Ovary (tissue), 9 donors: Measurements from ENCODE around the gene NT5DC3. TPM values are rescaled to one million over a fixed set of nuclear protein-coding genes. Genes with fewer than 3 reads are reported as not detected.

Experiments
- DNase-seq, 5 donors: peaks; one replicate each; pipeline ENCODE4 v3.0.0-alpha.2; 2019 to 2020
- H3K27ac ChIP-seq, 2 donors: fragments of 200-600 bp; one replicate each; pipeline versions ENCODE4 v1.5.1 to v1.8.0; 2019 to 2022
- H3K27me3 ChIP-seq: fragments of 200-600 bp; one replicate; pipeline ENCODE4 v1.8.0; 2022
- H3K36me3 ChIP-seq: fragments of 200-600 bp; sonication (generic); one replicate; pipeline ENCODE4 v1.5.1; 2019
- H3K4me1 ChIP-seq: one replicate; pipeline ENCODE4 v1.8.1; 2013; ENCODE audit warnings: mild to moderate bottlenecking, moderate library complexity; ENCODE audit not compliant: insufficient read depth
- H3K4me3 ChIP-seq: fragments of 200-600 bp; sonication (generic); one replicate; pipeline ENCODE4 v1.5.1; 2017
- H3K9me3 ChIP-seq, 2 donors: fragments of 200-600 bp in 1 of 2; sonication (generic) in 1 of 2; one replicate each; pipeline versions ENCODE4 v1.5.1 to v1.8.1; 2013 to 2019; ENCODE audit warnings: mild to moderate bottlenecking in 1 of 2, moderate library complexity in 1 of 2
- EP300 ChIP-seq: sonication (generic); formaldehyde crosslinking; IDR thresholded peaks from one replicate; pipeline ENCODE4 v1.6.1; 2017; ENCODE audit warnings: antibody characterized with exemption
- POLR2A ChIP-seq: fragments of 450-650 bp; IDR thresholded peaks from one replicate; pipeline ENCODE4 v1.6.1; 2017; ENCODE audit warnings: antibody characterized with exemption, mild to moderate bottlenecking, moderate library complexity
- WGBS, 3 donors: extraction: QIAGEN DNeasy Blood & Tissue Kit in 1 of 3; methylation state at CpG; one replicate each; pipeline versions ENCODE4 v1.1.5 to v1.1.7; 2013 to 2017; 5-methylcytosine and 5-hydroxymethylcytosine counted together
- intact Hi-C, 4 donors: fragments of 100-400 bp; cut with DNase I; formaldehyde crosslinking; loops; one replicate each; pipeline versions ENCODE4 v1.11.0 to v1.15.1; 2022 to 2023
- polyA plus RNA-seq, 2 donors: library from polyadenylated mRNA; stranded (reverse); fragments of 200-250 nt in 1 of 2; fragments of 350-450 nt in 1 of 2; fragmentation: Illumina TruSeq in 1 of 2; extraction: RNeasy Lipid Tissue Mini Kit (QIAGEN cat#74804) in 1 of 2; gene quantifications; one replicate each; pipeline ENCODE4 v1.2.3, GENCODE V29; 2013 to 2014
- total RNA-seq, 7 donors: library from RNA; depleted of rRNA in 2 of 7; stranded (reverse); fragments of >200 nt in 2 of 7; fragmentation: NEBNext Ultra II Directional in 3 of 7; extraction: Animal tissue kit (Norgen Biotek cat#: 25700) in 3 of 7; gene quantifications; one replicate each; pipeline versions ENCODE4 v1.1.0 to v1.2.4, GENCODE V29; 2016 to 2023
- TF ChIP-seq, protein P1 (sequence below), 3 donors: fragments of 450-650 bp in 2 of 3; fragments of 200-600 bp in 1 of 3; IDR thresholded peaks; one replicate each; pipeline versions ENCODE4 v1.5.1 to v1.8.0; 2016 to 2022; ENCODE audit warnings: antibody characterized with exemption in 3 of 3, mild to moderate bottlenecking in 1 of 3
- donor health status: DM: no; HTN: no; CAD: no; lungs with moderate emphysema.
- donor health status: DM: no; HTN: no; CAD: no.
- donor health status: Bipolar disorder and iron deficiency.
- donor health status: DM: yes; HTN: yes; CAD: no.
- donor health status: DM: no; HTN: no; CAD: no.
- donor health status: DM: yes; HTN: yes; CAD: no.

The NT5DC3 gene
- total and polyA plus RNA-seq, 9 donors, result 1.8 to 9.3 (median 7.1) TPM

DNA sequence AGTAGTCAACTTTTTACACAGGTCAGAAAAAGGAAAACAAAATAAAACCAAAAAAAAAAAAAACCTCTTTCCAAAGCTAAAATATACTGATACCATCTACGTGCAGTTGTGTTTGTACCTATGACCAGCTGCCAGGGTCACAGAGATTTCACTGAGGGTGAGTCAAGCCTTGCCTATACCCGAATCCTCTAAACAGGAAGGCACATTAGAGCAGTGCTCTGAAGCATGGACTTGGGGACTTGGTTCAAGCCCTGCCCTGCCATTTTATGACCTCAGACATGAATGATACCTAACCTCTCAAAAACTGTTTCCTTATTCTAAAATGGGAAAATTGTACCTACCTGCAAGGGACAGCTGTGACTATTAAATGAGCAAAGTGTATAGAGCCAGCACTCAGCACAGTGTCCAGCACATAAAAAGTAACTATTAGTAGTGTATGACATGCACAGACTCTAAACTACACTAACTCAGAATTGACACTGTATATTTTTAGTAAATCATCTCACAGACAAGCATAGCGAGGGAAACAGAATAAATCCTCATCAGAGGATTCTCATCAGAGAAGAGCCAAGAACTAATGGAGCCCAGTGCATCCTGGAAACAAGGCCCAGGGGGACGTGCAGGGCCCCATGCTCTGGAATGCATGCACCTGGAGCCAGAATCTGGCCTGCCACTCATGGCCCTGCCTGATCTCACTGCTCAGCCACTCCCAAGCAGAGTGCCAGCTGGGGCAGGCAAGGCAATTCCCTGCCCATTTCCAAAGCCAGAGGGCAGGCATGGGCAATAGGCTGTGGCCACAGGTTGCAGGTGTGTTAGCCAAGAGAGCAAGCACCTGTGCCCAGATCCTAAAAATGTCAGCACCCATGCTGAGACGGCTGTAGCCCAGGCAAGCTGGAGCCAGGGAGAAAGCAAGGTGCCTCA, 57.0 kb downstream of the NT5DC3 start:
- Histone ChIP-seq H3K9me3 (no peaks in the 10 kb centered on the region), H3K27me3 (no peaks in the 10 kb centered on the region), H3K36me3 (no peaks in the 10 kb centered on the region), H3K4me3 (no peak overlapping the region), H3K27ac (no peak overlapping the region), H3K4me1 (no peaks in the 10 kb centered on the region)
- 80 to 87% (median 82%) methylated on average over 5 of the region's 5 CpGs for WGBS, 3 donors
- TF ChIP-seq, protein P1, sequence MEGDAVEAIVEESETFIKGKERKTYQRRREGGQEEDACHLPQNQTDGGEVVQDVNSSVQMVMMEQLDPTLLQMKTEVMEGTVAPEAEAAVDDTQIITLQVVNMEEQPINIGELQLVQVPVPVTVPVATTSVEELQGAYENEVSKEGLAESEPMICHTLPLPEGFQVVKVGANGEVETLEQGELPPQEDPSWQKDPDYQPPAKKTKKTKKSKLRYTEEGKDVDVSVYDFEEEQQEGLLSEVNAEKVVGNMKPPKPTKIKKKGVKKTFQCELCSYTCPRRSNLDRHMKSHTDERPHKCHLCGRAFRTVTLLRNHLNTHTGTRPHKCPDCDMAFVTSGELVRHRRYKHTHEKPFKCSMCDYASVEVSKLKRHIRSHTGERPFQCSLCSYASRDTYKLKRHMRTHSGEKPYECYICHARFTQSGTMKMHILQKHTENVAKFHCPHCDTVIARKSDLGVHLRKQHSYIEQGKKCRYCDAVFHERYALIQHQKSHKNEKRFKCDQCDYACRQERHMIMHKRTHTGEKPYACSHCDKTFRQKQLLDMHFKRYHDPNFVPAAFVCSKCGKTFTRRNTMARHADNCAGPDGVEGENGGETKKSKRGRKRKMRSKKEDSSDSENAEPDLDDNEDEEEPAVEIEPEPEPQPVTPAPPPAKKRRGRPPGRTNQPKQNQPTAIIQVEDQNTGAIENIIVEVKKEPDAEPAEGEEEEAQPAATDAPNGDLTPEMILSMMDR (IDR thresholded peaks at IDR 0.05), result no peak
- DNase-seq, result no peak
- intact Hi-C loops, result no loop called here

- Histone ChIP-seq H3K27ac (no peak overlapping the region), H3K36me3 (no peaks in the 10 kb centered on the region), H3K4me3 (no peak overlapping the region), H3K4me1 (no peaks in the 10 kb centered on the region), H3K27me3 (no peaks in the 10 kb centered on the region), H3K9me3 (no peaks in the 10 kb centered on the region)
- TF ChIP-seq, protein P1 (IDR thresholded peaks at IDR 0.05), result no peak
- no peak for TF ChIP-seq POLR2A
- no peak for TF ChIP-seq EP300
- DNase-seq, result no peak
- WGBS, 3 donors, result 92 to 97% (median 94%) methylated on average over 3 of the region's 3 CpGs
- intact Hi-C loops, result no loop called here
Observed at GRCh38 chr12:103782399-103782798, 58.6 kb downstream of the NT5DC3 start.

GRCh38 chr12:103780992-103781391, 60.0 kb downstream of the NT5DC3 start:
- Histone ChIP-seq H3K27ac (no peak overlapping the region), H3K4me1 (no peaks in the 10 kb centered on the region), H3K4me3 (no peak overlapping the region), H3K9me3 (no peaks in the 10 kb centered on the region), H3K36me3 (no peaks in the 10 kb centered on the region), H3K27me3 (no peaks in the 10 kb centered on the region)
- DNase-seq, result no peak
- WGBS, 3 donors, result 84 to 96% (median 92%) methylated on average over 3 of the region's 3 CpGs
- TF ChIP-seq EP300 (no peak), POLR2A (no peak)
- TF ChIP-seq, protein P1 (IDR thresholded peaks at IDR 0.05), result no peak
- intact Hi-C loops, result no loop called here

- DNase-seq, result no peak
- Histone ChIP-seq H3K9me3 (no peaks in the 10 kb centered on the region), H3K4me3 (no peak overlapping the region), H3K27ac (no peak overlapping the region), H3K4me1 (no peaks in the 10 kb centered on the region), H3K36me3 (no peaks in the 10 kb centered on the region), H3K27me3 (no peaks in the 10 kb centered on the region)
- intact Hi-C loops, result no loop called here
- no peak for TF ChIP-seq POLR2A
- TF ChIP-seq, protein P1 (IDR thresholded peaks at IDR 0.05), result no peak
- TF ChIP-seq EP300, result no peak
- 94 to 97% (median 96%) methylated on average over 4 of the region's 4 CpGs for WGBS, 3 donors
Observed at GRCh38 chr12:103780093-103780440, 61.0 kb downstream of the NT5DC3 start.
